BE2C (cell line): ENCODE data around the gene ARMH1. TPM values are rescaled to one million over a fixed set of nuclear protein-coding genes. Genes with fewer than 3 reads are reported as not detected.

ENCODE experiments used
- DNase-seq: peaks from one replicate; pipeline ENCODE4 v3.0.0-alpha.2; 2020
- H3K27me3 ChIP-seq: fragments of 250-450 bp; sonication (Bioruptor Pico); 2 replicates; pipeline ENCODE4 v1.5.1; 2020; ENCODE audit warnings: mild to moderate bottlenecking
- H3K36me3 ChIP-seq: fragments of 250-450 bp; sonication (Bioruptor Pico); 2 replicates; pipeline ENCODE4 v1.5.1; 2020; ENCODE audit warnings: mild to moderate bottlenecking
- H3K4me1 ChIP-seq: fragments of 250-450 bp; sonication (Bioruptor Pico); 2 replicates; pipeline ENCODE4 v1.5.1; 2020
- H3K4me3 ChIP-seq: 2 replicates; pipeline ENCODE4 v1.5.1; 2011; ENCODE audit warnings: low read depth, low read length
- H3K9me3 ChIP-seq: fragments of 250-450 bp; sonication (Bioruptor Pico); 2 replicates; pipeline ENCODE4 v1.5.1; 2020
- polyA plus RNA-seq: library from polyadenylated mRNA; unstranded; fragments of >200 nt; gene quantifications from one replicate; pipeline ENCODE4 v1.2.1, GENCODE V29; 2012; ENCODE audit warnings: low read depth, missing spikeins; ENCODE audit not compliant: insufficient read length, insufficient read depth
- TF ChIP-seq, protein P1 (sequence below): IDR thresholded peaks from 2 replicates; pipeline ENCODE4 v1.5.1; 2012; ENCODE audit warnings: mild to moderate bottlenecking, low read depth, low read length

The ARMH1 gene
- not detected for polyA plus RNA-seq

DNA sequence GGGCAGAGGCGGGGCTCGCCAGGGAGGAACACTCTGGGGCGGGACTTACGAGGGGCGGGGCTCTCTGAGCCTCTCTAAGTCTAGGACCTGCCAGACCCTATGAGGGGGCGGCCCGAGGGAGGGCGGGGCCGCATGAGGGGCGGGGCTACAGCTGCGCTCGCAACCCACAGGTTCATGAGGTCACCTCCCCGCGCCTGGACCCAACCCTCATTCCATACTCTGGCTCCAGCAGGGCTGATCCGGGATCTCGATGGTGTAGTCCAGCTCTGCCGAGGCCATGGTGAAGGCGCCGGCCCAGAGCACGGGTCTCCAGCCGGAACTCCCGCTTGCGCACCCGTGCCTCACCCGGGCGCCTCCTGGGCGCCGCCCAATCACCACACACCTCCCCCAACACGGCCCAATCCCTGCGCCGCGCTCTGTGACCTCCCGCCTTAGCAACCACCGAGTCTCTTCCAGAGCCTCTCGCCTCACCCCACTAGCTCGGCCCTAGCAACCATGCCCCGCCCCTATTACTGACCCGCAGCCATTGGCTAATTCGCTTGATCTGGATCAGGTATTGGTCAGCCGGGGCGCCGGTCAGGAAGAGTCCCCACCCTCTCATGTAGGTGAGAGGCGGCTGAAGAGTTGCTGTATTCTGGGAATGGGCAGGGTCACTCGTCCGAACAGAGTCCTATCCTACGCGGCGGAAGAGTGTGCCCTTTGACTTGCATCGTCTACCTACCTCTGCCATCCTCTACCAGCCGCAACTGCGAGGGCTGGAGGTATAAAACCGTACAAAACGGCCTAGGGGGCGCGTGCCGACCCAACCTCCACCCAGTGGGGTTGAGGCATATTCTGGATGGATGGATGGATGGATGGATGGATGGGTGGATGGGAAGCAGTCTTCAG, at the start of gene ARMH1, which contains the start of gene TMEM53:
TSS of gene ARMH1 (plus strand) at position 602 of the 888 bp plus-strand sequence. CDS start 14,984 bp downstream, outside the sequence.
TSS of gene TMEM53 (minus strand) at position 369 of the 888 bp plus-strand sequence. CDS start at position 279, 90 bp downstream.
- DNase-seq = peak; percentile 95
- no peaks in the 10 kb centered on the region for H3K27me3 ChIP-seq
- TF ChIP-seq, protein P1, sequence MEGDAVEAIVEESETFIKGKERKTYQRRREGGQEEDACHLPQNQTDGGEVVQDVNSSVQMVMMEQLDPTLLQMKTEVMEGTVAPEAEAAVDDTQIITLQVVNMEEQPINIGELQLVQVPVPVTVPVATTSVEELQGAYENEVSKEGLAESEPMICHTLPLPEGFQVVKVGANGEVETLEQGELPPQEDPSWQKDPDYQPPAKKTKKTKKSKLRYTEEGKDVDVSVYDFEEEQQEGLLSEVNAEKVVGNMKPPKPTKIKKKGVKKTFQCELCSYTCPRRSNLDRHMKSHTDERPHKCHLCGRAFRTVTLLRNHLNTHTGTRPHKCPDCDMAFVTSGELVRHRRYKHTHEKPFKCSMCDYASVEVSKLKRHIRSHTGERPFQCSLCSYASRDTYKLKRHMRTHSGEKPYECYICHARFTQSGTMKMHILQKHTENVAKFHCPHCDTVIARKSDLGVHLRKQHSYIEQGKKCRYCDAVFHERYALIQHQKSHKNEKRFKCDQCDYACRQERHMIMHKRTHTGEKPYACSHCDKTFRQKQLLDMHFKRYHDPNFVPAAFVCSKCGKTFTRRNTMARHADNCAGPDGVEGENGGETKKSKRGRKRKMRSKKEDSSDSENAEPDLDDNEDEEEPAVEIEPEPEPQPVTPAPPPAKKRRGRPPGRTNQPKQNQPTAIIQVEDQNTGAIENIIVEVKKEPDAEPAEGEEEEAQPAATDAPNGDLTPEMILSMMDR = no peak
- H3K9me3 ChIP-seq = no peaks in the 10 kb centered on the region
- no peaks in the 10 kb centered on the region for H3K4me1 ChIP-seq
- peak within 1 kb of the TSS; percentile 59 for H3K4me3 ChIP-seq
- no peaks in the 10 kb centered on the region for H3K36me3 ChIP-seq

DNA sequence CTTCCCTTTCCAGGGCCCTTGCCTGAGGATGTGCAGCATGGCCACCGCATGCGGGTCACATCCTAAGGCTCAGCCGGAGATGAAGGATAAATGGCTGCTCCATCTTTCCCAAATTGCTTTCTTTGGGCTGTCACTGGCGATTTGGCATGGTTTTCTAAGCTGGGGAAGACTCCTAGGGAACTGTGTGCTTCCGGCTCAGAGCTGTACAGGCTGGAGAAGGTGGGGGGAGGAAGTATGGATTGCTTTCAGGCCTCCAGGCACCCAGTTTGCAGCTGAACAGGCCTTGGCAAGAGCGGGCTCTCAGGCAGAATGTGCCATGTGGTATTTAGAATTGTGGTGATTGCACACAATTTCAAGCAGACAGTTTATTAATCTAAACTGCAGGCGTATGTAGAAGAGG, 49.2 kb upstream of the ARMH1 start:
- Histone ChIP-seq H3K4me3 (no peak overlapping the region), H3K9me3 (no peaks in the 10 kb centered on the region), H3K27me3 (no peaks in the 10 kb centered on the region), H3K4me1 (no peaks in the 10 kb centered on the region), H3K36me3 (no peaks in the 10 kb centered on the region)
- TF ChIP-seq, protein P1 = no peak
- DNase-seq = no peak

DNA sequence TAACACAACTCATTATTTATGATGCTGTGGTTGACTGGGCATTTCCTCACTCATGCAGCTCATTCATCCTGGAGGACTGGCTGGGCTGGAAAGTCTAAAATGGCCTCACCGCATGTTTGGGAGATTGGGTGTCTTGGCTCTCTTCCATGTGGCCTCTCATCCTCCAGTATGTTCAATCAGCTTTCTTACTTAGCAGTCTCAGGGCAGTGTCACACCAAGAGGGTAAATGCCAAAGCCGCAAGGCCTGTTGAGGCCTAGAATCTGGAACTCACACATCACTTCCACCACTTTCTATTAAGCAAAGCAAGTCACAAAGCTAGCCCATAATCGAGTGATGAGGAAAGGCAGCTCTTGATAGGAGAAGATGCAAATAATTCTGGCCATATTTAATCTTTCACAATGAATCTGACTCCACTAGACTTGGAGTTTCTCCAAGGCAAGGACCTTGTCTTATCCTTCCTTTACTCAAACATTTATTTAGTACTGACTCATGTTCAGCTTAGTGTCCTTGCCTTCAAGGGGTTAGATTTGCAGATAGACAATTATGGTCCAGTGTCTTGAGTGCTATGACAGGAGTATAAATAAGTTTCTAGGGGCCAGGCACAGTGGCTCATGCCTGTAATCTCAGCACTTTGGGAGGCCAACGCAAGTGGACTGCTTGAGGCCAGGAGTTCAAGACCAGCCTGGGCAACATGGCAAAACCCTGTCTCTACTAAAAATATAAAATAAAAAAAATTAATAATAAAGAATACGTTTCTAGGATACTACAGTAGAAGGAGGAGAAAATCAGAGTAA, 45.4 kb upstream of the ARMH1 start:
- Histone ChIP-seq H3K36me3 (peaks cover 4% of the 10 kb centered on the region; the same call in 1 of the 2 replicates), H3K27me3 (no peaks in the 10 kb centered on the region), H3K9me3 (no peaks in the 10 kb centered on the region), H3K4me3 (no peak overlapping the region), H3K4me1 (peaks cover 4% of the 10 kb centered on the region; the same call in 1 of the 2 replicates)
- TF ChIP-seq, protein P1 = no peak
- DNase-seq = no peak

DNA sequence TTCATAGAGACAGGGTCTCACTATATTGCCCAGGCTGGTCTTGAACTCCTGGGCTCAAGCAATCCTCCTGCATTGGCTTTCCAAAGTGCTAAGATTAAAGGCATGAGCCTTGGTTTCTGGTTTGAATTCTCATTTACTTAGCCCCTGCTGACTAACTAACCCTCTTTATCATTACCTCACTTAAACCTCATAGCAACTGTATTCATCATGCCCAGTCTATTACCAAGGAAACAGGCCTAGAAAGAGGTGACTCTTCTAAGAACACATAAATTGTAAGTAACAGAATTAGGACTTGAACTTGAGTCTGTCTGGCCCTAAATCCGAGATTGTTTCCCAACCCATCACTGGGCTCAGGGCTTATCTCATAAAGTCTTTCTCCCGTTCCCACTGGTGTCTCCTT, 44.4 kb upstream of the ARMH1 start:
- TF ChIP-seq, protein P1 = no peak
- H3K4me3 ChIP-seq = no peak overlapping the region
- no peak for DNase-seq
- H3K9me3 ChIP-seq = no peaks in the 10 kb centered on the region
- no peaks in the 10 kb centered on the region for H3K27me3 ChIP-seq
- H3K36me3 ChIP-seq = peaks cover 4% of the 10 kb centered on the region; the same call in 1 of the 2 replicates
- H3K4me1 ChIP-seq = peaks cover 4% of the 10 kb centered on the region; the same call in 1 of the 2 replicates

DNA sequence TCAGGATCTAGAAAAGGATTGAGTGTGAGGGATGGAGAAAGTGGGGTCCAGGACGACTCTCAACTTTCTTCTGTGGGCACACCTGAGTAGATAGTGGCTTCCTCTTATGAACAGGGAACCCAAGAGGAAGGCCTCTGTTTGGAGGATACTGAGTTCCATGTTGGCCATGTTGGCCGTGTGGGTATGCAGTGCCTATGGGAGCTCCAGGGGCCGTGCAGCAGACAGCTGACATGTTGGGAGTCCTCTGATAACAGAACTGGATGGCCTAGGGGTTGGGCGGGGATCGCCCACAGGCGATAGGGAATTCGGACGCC, 43.2 kb upstream of the ARMH1 start:
- peak overlapping the region; percentile 75 for H3K4me3 ChIP-seq
- no peaks in the 10 kb centered on the region for H3K27me3 ChIP-seq
- H3K36me3 ChIP-seq = peaks cover 12% of the 10 kb centered on the region
- peaks cover 4% of the 10 kb centered on the region; the same call in 1 of the 2 replicates for H3K4me1 ChIP-seq
- H3K9me3 ChIP-seq = no peaks in the 10 kb centered on the region
- no peak for DNase-seq
- TF ChIP-seq, protein P1 = no peak
